H9 (cell line): ENCODE measurements around the gene FAM151A. TPM values are rescaled to one million over a fixed set of nuclear protein-coding genes. Genes with fewer than 3 reads are reported as not detected.

ENCODE experiments used
- DNase-seq: peaks from one replicate; pipeline ENCODE4 v3.0.0-alpha.2; 2017
- H2AFZ ChIP-seq: one replicate; pipeline ENCODE4 v1.6.1; 2013; ENCODE audit warnings: mild to moderate bottlenecking, low read length, control low read depth, moderate library complexity
- H2AK5ac ChIP-seq: 2 replicates; pipeline ENCODE4 v1.6.1; 2013; ENCODE audit warnings: low read length, control low read depth, mixed read lengths; ENCODE audit not compliant: insufficient read length
- H2BK120ac ChIP-seq: one replicate; pipeline ENCODE4 v1.6.1; 2013; ENCODE audit warnings: low read depth, mild to moderate bottlenecking, low read length, control low read depth, inconsistent platforms; ENCODE audit not compliant: poor library complexity, severe bottlenecking
- H2BK12ac ChIP-seq: 2 replicates; pipeline ENCODE4 v1.6.1; 2013; ENCODE audit warnings: low read length, control low read depth, mixed read lengths, low read depth; ENCODE audit not compliant: insufficient read length
- H2BK15ac ChIP-seq: 2 replicates; pipeline ENCODE4 v1.6.1; 2013; ENCODE audit warnings: low read depth, low read length, control low read depth
- H2BK20ac ChIP-seq: one replicate; pipeline ENCODE4 v1.6.1; 2013; ENCODE audit warnings: low read depth, mild to moderate bottlenecking, low read length, control low read depth, inconsistent platforms; ENCODE audit not compliant: poor library complexity, severe bottlenecking
- H2BK5ac ChIP-seq: 2 replicates; pipeline ENCODE4 v1.6.1; 2013; ENCODE audit warnings: low read length, control low read depth, mixed read lengths; ENCODE audit not compliant: insufficient read length
- H3K14ac ChIP-seq: 2 replicates; pipeline ENCODE4 v1.6.1; 2013; ENCODE audit warnings: low read length, control low read depth; ENCODE audit not compliant: insufficient read depth
- H3K18ac ChIP-seq: 2 replicates; pipeline ENCODE4 v1.6.1; 2013; ENCODE audit warnings: low read depth, mild to moderate bottlenecking, mixed read lengths, low read length, control low read depth; ENCODE audit not compliant: insufficient read length
- H3K23ac ChIP-seq: 2 replicates; pipeline ENCODE4 v1.6.1; 2013; ENCODE audit warnings: low read length, control low read depth, mixed read lengths, low read depth; ENCODE audit not compliant: insufficient read length
- H3K23me2 ChIP-seq: 2 replicates; pipeline ENCODE4 v1.6.1; 2013; ENCODE audit warnings: low read depth, mild to moderate bottlenecking, mixed read lengths, low read length, control low read depth; ENCODE audit not compliant: insufficient read length, poor library complexity, severe bottlenecking
- H3K27ac ChIP-seq: 2 replicates; pipeline ENCODE4 v1.5.1; 2013; ENCODE audit warnings: low read length, control low read depth, mixed read lengths, low read depth; ENCODE audit not compliant: insufficient read length
- H3K27me3 ChIP-seq: 2 replicates; pipeline ENCODE4 v1.6.1; 2013; ENCODE audit warnings: low read length, control low read depth, inconsistent platforms; ENCODE audit not compliant: insufficient read depth
- H3K4ac ChIP-seq: 2 replicates; pipeline ENCODE4 v1.6.1; 2013; ENCODE audit warnings: low read depth, mild to moderate bottlenecking, control low read depth, inconsistent platforms, low read length, moderate library complexity
- H3K4me1 ChIP-seq: 2 replicates; pipeline ENCODE4 v1.6.1; 2013; ENCODE audit warnings: low read length, control low read depth, inconsistent platforms; ENCODE audit not compliant: insufficient read depth
- H3K4me2 ChIP-seq: 2 replicates; pipeline ENCODE4 v1.6.1; 2013; ENCODE audit warnings: low read length, control low read depth, mixed read lengths; ENCODE audit not compliant: insufficient read length, insufficient read depth
- H3K56ac ChIP-seq: 2 replicates; pipeline ENCODE4 v1.6.1; 2013; ENCODE audit warnings: low read depth, mild to moderate bottlenecking, mixed read lengths, low read length, control low read depth; ENCODE audit not compliant: insufficient read length
- H3K79me1 ChIP-seq: 2 replicates; pipeline ENCODE4 v1.6.1; 2013; ENCODE audit warnings: low read depth, mild to moderate bottlenecking, moderate library complexity, low read length, control low read depth, inconsistent platforms; ENCODE audit not compliant: insufficient read depth, poor library complexity, severe bottlenecking
- H3K79me2 ChIP-seq: 2 replicates; pipeline ENCODE4 v1.6.1; 2013; ENCODE audit warnings: low read length, control low read depth, inconsistent platforms; ENCODE audit not compliant: insufficient read depth
- H3K9ac ChIP-seq: 2 replicates; pipeline ENCODE4 v1.6.1; 2013; ENCODE audit warnings: low read length, control low read depth, mixed read lengths; ENCODE audit not compliant: insufficient read length; ENCODE audit errors: extremely low read depth
- H3K9me3 ChIP-seq: one replicate; pipeline ENCODE4 v1.6.1; 2013; ENCODE audit warnings: low read depth, low read length, inconsistent platforms; ENCODE audit not compliant: control insufficient read depth
- H3T11ph ChIP-seq: one replicate; pipeline ENCODE4 v1.6.1; 2013; ENCODE audit warnings: mild to moderate bottlenecking, low read length, control low read depth, inconsistent platforms
- H4K20me1 ChIP-seq: one replicate; pipeline ENCODE4 v1.6.1; 2013; ENCODE audit not compliant: control insufficient read depth, insufficient read length, insufficient read depth
- H4K5ac ChIP-seq: 2 replicates; pipeline ENCODE4 v1.6.1; 2013; ENCODE audit warnings: low read depth, mild to moderate bottlenecking, mixed read lengths, low read length, control low read depth; ENCODE audit not compliant: insufficient read length
- H4K8ac ChIP-seq: replicated peaks from 2 replicates; pipeline ENCODE4 v1.6.1; 2013; ENCODE audit warnings: low read length, control low read depth, mixed read lengths, low read depth; ENCODE audit not compliant: insufficient read length
- H4K91ac ChIP-seq: 2 replicates; pipeline ENCODE4 v1.6.1; 2013; ENCODE audit warnings: low read depth, mild to moderate bottlenecking, moderate library complexity, mixed read lengths, low read length, control low read depth; ENCODE audit not compliant: insufficient read length
- H3K27ac Mint-ChIP-seq, 3 experiments: 2 replicates in 2 of 3; 3 replicates in 1 of 3; pipeline ENCODE4 v1.8.0; 2020 to 2021; ENCODE audit warnings: mixed read lengths in 3 of 3, mild to moderate bottlenecking in 1 of 3, moderate library complexity in 1 of 3
- H3K27me3 Mint-ChIP-seq: 2 replicates; pipeline ENCODE4 v1.8.0; 2021; ENCODE audit warnings: low read depth, mild to moderate bottlenecking, moderate library complexity, mixed read lengths
- H3K36me3 Mint-ChIP-seq, 3 experiments: 2 replicates in 2 of 3; 3 replicates in 1 of 3; pipeline ENCODE4 v1.8.0; 2020 to 2021; ENCODE audit warnings: low read depth in 3 of 3, mixed read lengths in 3 of 3; ENCODE audit not compliant: insufficient read depth in 1 of 3
- H3K4me1 Mint-ChIP-seq, 2 experiments: 2 replicates each; pipeline ENCODE4 v1.8.0; 2020; ENCODE audit warnings: mixed read lengths in 2 of 2
- H3K4me3 Mint-ChIP-seq, 2 experiments: 2 replicates in 1 of 2; 3 replicates in 1 of 2; pipeline ENCODE4 v1.8.0; 2020 to 2021; ENCODE audit warnings: mild to moderate bottlenecking in 2 of 2, mixed read lengths in 2 of 2, moderate library complexity in 1 of 2
- H3K9me3 Mint-ChIP-seq, 2 experiments: 2 replicates in 1 of 2; 3 replicates in 1 of 2; pipeline ENCODE4 v1.8.0; 2020; ENCODE audit warnings: mild to moderate bottlenecking in 2 of 2, mixed read lengths in 2 of 2, moderate library complexity in 1 of 2
- WGBS: extraction: QIAGEN DNeasy Blood & Tissue Kit; methylation state at CpG from one replicate; pipeline ENCODE4 v1.1.7; 2013; ENCODE audit warnings: missing lambda C conversion rate, low lambda C conversion rate, mixed read lengths; ENCODE audit not compliant: insufficient read length; ENCODE audit errors: extremely low coverage; 5-methylcytosine and 5-hydroxymethylcytosine counted together
- total RNA-seq: library from RNA; stranded (reverse); gene quantifications from 2 replicates; pipeline ENCODE4 v1.2.1, GENCODE V29; 2021
- TF ChIP-seq, protein P1 (sequence below): fragments of 200-600 bp; sonication (generic); conservative IDR thresholded peaks from 3 replicates; pipeline ENCODE4 v1.8.0; 2021; ENCODE audit warnings: antibody characterized with exemption, mild to moderate bottlenecking

FAM151A gene
- total RNA-seq, 1 experiment from 2014 or later: not detected

GRCh38 chr1:54582566-54583306 lies 40.6 kb downstream of the FAM151A start:
- Histone ChIP-seq H2AK5ac (no peak overlapping the region), H3K18ac (peak overlapping the region; percentile 86), H3K4me2 (no peak overlapping the region), H3K9me3 (no peaks in the 10 kb centered on the region), H3K79me2 (no peaks in the 10 kb centered on the region), H3T11ph (peak overlapping the region; percentile 38), H3K23ac (no peak overlapping the region), H2AFZ (no peak overlapping the region), H4K5ac (no peak overlapping the region), H2BK15ac (no peak overlapping the region), H3K23me2 (no peaks in the 10 kb centered on the region), H4K91ac (peak overlapping the region; percentile 62), H4K8ac (no peak overlapping the region), H3K56ac (no peak overlapping the region), H4K20me1 (no peaks in the 10 kb centered on the region), H3K4me1 (peaks cover 3% of the 10 kb centered on the region; the same call in 1 of the 2 replicates), H2BK20ac (peak overlapping the region; percentile 61), H3K14ac (peak overlapping the region; percentile 49; the same call in 1 of the 2 replicates), H2BK12ac (peak overlapping the region; percentile 5), H2BK120ac (no peak overlapping the region), H3K27ac (no peak overlapping the region), H3K27me3 (no peaks in the 10 kb centered on the region), H3K79me1 (no peaks in the 10 kb centered on the region), H3K9ac (no peak overlapping the region), H3K4ac (0 out of 2 replicates have a peak overlapping the region, but pooled peaks have one; percentile 41), H2BK5ac (no peak overlapping the region)
- Mint-ChIP-seq H3K4me3 (no peak overlapping the region), H3K9me3 (no peaks in the 10 kb centered on the region), H3K27ac (peak overlapping the region; percentile 70 to 96 (median 75); a peak in 5 of 7 replicates), H3K36me3 (no peaks in the 10 kb centered on the region), H3K27me3 (no peaks in the 10 kb centered on the region), H3K4me1 (peaks cover 42 to 52% of the 10 kb centered on the region in 2 experiments)
- TF ChIP-seq, protein P1, sequence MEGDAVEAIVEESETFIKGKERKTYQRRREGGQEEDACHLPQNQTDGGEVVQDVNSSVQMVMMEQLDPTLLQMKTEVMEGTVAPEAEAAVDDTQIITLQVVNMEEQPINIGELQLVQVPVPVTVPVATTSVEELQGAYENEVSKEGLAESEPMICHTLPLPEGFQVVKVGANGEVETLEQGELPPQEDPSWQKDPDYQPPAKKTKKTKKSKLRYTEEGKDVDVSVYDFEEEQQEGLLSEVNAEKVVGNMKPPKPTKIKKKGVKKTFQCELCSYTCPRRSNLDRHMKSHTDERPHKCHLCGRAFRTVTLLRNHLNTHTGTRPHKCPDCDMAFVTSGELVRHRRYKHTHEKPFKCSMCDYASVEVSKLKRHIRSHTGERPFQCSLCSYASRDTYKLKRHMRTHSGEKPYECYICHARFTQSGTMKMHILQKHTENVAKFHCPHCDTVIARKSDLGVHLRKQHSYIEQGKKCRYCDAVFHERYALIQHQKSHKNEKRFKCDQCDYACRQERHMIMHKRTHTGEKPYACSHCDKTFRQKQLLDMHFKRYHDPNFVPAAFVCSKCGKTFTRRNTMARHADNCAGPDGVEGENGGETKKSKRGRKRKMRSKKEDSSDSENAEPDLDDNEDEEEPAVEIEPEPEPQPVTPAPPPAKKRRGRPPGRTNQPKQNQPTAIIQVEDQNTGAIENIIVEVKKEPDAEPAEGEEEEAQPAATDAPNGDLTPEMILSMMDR: no peak
- no CpG with 5 or more reads among the region's 19 CpGs for WGBS
- DNase-seq: peak; percentile 71
